Activated CD8-positive, alpha-beta memory T cell treated with anti-CD3 and anti-CD28 coated beads for 4 hours (primary cell): ENCODE measurements around the gene WDR87.

Source experiments
- DNase-seq, 2 donors: peaks; one replicate each; pipeline ENCODE4 v3.0.0-alpha.2; 2020; ENCODE audit warnings: low read depth in 2 of 2

The WDR87 gene

DNA sequence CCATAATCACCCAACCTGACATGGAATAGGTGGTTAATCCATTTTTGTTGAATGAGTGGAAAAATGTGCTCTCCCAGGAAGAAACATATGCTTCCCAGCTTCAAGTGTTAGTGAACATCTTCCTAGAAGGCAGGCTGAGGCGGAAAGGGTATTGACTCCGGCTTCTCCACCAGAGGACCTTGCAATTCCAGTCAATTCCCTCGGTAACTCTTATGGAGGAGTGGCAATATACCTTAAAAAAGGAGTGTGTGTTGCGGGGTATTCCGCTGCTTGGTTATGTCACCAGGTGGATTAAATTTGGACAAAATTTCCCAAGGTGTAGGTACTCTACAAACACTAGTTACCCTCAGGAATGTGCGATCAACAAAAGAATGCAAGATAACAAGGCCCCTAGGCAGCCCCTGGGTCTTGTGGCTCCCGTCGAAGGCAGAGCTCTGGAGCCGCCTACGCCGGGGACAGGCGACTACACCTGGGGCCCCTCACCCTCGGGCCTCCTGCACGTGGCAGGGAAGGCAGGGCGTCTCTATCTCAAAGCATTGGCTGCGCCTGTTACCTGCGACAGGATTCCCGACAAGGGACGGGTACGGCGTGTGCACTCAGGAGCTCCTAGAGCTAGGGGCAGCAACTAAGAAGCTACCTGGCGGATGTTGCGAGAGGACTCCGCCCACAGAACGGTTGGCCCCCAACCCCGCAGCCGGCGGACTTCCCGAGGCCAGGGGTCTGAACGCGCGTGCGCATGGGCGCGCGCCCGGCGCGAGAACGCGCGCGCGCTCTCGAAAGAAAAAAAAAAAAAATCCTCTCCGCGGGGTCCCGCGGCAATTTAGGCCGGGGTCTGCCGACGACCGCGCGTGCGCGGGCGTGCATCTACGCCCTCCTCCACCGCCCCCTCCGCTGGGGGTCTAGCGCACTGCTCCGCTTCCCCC, at the start of gene WDR87:
Gene WDR87 (minus strand): TSS at position 649 of the 923 bp plus-strand sequence. CDS start 8,355 bp downstream, outside the sequence.
- no peak for DNase-seq

DNA sequence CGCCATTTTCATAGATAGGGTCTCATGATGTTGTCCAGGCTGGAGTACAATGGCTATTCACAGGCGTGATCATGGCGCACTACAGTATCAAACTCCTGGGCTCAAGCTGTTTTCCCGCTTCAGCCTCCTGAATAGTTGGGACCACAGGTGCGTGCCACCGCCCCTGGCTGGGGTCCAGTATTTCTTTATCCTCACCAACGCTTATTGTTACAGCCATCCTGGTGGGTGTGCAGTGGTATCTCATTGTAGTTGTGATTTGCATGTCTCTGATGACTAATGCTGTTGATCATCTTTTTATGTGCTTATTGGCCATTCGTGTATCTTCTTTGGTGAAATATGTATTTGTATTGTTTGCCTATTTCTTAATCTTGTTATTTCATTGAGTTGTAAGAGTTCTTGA, 49.6 kb upstream of the WDR87 start:
- no peak for DNase-seq

DNA sequence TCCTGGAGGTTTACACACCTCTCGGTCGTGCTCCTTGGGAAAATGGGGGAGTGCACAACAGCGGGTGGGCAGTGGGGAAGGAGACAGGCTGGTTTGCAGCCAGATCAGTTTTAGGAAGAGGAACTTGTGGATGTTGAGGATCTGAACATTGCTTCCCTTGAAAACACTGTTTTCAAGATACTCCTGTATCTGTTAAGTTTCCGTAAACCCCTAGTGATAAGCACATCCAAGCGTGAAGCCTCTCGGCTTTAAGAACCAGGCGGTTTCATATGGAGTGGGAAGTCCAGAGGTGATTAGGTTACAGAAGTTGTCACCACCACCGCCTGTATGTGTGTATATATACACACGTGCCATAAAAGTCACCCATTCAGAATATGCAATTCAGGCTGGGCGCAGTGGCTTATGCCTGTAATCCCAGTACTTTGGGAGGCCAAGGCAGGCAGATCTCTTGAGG, 48.1 kb upstream of the WDR87 start:
- DNase-seq = no peak

DNA sequence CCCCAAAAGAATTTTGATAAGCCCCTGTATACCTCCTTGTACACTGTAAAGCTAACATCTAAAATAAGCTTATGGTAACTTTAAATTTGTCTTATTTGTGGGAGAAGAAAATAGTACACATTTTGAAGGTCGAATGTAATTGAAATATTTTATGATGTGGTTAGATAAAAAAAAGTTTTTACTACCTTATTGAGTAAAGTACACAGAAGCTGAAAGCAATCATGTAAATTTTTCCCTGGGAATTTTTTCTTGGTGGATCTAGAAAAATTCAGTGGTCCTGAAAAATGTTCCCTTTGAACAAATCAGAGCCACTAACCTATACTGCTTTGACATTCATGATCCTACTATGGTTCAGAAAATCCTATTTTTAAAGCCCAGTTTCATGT, 47.5 kb upstream of the WDR87 start:
- DNase-seq = no peak

DNA sequence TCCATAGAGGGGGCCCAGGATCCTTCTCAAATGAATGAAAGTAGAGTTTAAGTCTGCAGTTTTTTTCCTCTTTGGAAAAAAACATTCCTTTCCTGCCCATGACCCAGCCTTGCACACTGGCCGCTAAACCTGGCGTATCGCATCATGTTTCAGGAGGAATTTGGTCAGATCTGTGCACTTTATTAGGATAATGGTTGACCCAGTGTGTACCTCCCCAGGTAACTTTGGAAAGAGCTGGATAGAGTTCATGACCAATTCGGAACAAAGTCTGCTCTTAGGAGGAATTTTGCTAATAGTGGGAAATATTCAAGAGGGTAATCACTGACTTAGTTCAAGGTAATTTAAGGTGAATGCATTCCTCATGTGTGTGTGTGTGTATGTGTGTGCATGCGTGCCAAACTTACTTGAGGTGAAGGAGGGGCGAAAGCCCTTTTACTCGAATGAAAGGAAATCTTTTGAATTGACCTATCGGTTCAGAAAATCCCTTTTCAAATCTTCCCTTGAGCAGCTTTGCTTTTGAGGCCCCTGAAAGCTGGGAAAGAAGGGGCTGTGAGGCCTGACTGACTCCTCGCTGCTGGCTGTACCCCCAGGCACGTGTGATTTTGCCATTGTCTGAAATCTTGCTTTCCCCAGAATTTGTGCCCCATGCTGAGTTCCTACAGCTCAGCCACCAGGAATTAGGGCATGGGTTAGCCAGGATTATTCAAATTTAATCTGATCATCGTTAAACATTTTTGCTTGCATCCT, 47.0 kb upstream of the WDR87 start:
- no peak for DNase-seq

DNA sequence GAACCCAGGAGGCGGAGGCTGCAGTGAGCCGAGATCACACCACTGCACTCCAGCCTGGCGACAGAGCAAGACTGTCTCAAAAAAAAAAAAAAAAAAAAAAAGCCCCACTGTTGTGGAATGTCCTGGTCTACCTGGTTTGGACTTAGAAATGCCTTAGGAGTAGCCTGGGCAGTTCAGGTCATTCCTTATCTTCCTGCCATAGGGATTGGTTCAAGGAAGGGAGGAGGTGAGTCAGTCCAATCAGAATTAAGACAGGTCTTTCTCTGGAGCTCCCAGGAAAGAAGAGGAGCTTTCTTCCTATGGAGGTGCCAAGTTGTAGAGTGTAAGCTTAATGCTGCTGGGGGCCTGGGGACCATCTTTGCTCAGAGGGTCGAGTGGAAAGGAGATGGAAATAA, 45.4 kb upstream of the WDR87 start:
- no peak for DNase-seq

DNA sequence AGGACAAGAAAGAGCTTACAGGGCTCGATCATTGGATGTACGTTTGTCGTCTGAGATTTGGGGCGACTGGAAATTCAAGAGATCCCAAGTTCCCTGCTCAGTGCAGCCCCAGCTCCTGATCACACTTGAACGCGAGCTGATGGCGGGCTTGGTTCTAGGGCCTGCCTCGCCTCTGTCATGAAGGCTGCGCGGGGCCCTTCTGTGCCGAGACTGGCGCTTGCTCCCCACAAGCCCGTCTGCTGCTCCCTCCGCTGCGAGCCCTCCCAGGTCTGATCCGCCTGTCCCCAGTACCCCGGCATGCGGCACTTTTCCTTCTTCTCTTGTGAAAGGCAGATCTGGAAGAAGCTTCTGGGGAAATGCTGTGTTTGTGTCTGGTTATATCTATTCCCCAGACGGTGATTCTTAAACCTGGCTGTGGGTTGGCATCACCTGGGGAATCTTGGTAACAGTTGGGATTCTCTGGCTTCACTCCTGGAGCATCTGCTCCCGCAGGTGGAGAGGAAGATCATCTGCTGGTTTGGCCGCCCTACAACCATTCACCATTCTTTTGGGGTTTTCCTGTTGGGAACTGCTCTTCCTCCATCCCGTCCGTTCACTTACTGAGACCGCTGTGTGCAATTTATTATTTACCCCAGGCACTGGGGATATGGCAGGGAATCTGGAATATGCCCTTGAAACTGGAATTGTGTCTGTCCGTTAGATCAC, 44.2 kb upstream of the WDR87 start:
- no peak for DNase-seq

DNA sequence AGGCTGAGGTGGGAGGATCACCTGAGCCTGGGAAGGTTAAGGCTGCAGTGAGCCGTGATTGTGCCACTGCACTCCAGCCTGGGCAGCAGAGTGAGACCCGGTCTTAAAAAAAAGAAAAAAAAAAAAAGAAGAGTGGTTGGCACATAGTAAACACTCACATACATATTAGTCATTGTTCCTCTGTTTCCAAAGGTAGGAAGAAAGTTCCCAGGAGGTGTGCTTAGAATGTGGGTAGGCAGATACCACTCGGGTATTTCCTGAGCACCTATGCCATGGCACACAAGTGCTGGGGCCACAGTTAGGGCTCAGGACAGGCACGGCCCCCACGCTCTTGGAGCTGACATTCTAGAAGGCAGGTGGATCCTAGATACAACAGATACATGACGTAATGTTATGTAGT, 42.0 kb upstream of the WDR87 start:
- no peak for DNase-seq

DNA sequence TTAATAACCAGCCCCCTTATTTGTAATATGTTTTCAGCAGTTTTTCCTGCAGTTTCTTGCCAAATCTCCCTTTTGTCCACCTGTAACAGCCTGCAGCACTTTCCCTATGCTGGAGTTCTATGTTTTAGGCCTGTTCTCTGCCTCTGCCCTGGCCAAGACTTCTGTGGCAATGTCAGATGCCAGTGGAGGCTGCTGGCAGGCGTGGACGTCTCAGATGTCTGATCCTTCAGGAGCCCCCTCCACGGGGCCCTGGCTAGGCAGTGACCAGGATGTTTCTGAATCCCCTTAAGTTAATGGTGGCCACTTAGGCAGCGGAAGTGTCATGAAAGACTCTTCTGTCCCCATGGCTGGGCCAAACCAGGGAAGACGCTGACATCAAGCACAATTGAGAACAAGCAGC, 41.4 kb upstream of the WDR87 start:
- DNase-seq = no peak

DNA sequence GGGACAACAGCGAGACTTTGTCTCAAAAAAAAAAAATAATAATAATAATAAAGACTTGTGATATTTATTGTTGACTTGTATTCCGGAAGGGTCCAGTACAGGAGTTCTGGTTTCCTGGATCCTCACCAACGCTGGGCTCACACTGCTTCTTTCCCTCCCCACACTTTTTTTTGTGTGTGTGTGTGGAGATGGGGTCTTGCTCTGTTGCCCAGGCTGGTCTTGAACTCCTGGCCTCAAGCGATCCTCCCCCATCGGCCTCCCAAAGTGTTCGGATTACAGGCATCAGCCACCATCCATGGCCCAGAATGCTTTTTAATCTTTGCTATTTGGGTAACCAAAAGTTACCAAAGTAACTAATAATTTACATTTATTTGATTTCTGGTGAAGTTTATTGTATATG, 39.7 kb upstream of the WDR87 start:
- no peak for DNase-seq

DNA sequence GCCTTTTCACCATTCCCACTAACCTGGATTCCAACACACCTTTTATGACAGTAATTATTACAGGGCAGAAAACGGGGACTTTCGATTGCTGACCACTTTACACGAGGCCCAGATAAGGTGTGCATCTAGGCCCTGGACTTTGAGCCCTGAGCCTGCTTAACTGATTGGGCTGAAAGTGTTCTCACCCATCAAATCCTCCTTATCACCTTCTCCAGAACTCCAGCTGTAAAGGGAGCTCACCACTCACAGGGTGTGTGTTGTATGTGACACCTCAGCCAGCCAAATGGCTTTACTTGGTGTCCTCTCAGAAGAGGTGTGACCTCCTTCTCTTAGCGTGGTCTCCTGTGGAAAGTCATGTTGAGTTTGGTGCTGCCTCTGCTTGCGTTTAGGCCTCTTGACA, 37.1 kb upstream of the WDR87 start:
- DNase-seq = no peak

DNA sequence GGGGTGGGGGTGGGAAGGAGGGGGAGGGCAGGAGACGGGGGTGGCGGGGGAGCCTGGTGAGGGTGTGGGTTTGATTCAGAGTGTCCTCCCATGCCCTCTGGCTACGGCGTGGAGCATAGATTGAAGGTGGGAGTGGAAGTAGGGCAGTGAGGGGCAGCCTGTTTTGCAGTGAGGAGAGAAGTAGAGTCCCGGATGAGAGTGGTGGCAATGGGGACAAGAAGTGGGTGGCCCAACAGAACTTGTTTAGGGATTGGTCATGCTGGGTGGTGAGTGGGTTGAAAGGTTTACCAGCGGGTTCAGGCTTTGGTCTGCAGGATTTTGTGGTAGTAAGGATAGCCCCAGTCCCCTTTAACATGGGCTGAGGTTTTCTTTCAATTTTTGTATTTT, 36.1 kb upstream of the WDR87 start:
- no peak for DNase-seq

DNA sequence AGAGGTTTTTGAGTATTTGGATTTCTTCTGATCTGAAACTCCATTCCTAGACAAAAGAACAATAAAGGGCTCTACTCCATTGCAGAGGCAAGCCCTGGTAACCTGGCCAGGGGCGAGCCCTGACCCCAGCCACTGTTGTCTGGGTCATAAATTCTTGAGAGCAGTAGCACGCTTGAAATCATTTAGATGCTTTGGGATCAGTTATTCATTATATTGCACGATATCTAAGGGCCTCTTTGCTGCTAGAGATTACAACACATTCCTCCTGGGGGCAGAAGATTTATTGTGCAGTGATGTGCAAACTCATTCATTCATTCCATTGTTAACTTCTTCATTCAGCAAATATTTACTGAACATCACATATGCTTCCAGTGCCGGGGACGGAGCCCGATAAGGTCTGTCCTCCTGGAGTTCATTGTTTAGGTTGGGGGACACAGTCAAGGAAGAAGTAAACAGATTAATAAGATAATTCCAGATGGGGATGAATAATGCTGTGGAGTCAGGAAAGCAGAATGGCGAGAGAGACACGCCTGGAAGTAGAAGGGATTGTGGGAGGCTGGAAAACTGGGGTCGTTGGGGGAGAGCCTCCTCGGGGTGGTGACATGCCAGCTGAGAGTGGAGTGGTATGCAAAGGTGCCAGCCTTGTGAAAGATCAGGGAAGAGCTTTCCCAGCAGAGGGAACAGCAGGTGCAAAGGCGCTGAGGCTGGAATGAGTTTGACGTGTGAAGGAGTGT, 35.6 kb upstream of the WDR87 start:
- DNase-seq = no peak

DNA sequence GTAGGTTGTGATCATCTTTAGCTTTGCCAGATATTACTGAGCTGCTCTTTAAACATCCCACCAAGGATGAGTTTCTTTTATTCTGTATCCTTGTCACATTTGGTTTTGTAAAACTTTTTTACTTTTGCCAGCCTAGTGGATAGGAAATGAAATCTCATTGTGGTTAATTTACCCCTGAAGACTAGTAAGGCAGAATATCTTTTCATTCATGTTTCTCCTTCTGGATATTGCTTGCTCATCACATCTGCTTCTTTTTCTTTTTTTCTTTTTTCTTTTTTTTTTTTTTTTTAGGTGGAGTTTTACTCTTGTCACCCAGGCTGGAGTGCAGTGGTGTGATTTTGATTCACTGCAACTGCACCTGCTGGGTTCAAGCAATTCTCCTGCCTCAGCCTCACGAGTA, 32.0 kb upstream of the WDR87 start:
- DNase-seq = no peak

DNA sequence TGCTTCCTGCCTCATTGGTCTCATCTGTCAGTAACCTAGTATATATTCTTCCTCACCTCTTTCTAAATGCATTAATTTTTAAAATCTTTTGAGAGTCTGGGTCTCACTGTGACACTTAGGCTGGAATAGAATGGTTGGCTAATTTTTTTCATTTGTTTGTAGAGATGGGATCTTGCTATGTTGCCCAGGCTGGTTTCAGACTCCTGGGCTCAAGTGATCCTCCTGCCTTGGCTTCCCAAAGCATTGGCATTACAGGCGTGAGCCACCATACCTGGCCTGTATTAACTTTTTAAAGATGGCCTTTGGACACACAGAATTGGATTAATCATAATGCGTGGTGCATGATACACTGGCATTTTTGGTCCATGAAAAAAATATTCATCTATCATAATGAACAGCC, 30.5 kb upstream of the WDR87 start:
- no peak for DNase-seq

DNA sequence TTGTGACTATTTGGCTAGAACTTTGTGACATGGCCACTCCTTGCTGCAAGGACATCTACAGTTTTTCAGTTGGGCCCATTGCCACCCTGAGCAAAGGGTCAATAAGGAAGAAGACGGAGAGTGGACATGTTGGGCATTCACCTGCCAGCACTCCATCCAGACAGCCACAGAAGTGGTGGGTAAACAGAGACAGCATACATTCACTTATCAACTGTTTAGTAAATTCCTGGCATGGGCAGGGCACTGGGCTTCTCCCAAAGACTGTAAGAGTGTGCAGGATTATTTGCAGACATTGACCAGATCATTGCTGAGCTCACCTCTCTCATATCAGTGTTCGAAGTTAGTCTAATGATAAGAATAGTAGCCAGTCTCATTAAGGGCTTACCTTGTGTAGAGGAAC, 29.8 kb upstream of the WDR87 start:
- DNase-seq = no peak

DNA sequence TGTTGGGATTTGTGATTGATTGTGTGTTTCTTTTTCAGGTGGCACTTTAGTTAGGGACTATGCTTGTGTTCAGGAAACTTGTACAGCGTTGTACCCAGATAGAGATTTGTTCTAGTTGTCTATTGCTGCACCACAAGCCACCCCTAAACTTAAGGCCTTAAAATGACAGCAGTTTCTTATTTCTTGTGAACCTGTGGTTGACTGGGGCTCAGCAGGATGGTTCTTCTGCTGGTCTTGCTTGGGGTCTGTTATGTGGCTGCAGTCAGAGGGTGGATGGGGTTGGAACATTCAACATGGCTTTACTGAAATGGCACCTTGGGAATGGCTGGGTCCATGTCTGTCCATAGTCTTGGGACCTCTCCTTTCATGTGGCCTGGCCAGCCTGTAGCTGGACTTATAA, 28.9 kb upstream of the WDR87 start:
- no peak for DNase-seq

DNA sequence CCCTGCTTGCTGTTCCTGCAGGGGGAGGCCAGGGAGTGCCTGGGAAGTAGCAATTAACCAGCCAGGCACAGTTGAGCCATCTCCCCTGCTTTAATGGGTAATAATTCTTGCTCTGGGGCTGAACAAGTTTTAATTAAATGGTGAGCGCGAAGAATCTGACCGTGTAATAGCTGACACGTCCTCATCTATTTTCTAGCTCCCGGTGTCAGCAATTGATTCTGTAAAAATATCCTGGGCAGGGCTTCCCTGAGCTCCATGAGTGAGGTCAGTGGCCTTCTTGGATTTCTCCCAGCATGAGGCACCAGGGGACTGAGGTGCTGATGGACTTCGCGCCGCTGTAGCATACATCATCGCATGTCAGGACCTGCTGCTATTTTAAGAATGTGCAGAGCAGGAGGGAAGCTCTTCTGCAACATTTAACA, 27.6 kb upstream of the WDR87 start:
- no peak for DNase-seq

DNA sequence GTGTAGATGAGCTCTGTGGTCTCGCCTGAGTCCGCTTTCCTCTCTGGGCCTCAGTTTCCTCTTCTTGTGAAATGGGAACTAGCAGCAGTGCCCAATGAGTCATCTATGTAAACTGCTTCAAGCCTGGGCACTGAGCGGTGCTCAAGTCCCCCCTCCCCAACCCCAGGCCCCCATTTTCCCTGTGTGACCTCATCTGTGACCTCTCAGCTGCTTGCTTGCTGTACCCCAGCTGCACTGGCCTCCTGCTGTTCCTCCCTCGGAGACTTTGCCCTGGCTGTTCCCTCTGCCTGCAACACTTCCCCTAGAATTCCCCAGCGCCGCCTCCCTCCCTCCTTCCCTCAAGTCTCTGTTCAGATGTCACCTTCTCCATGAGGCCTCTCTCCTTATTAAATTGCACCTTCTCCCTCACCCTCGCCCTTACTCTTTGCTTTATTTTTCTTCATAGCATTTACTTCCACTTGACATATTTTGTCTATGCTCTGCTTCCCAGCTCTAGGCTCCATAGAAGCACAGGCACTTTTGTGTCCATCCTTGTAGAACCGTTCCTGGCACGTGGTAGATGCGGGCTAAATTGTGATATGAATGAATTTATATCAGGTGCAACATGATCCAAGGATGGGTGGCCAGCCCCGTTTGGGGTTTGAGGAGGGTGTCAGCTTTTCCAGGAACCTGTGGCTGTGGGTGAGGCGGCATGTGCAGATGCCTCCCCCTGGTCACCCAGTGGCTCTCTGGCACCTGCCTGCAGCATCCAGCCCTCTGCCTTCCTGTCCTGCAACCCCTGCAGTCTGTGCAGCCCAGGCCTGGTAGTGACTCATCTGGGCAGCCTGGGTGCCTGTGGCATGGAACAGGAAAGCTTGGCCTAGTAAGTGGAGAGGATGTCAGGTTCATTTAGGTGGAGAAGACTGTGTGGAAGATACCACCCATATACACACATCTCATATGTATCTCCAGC, 26.9 kb upstream of the WDR87 start:
- DNase-seq = no peak

DNA sequence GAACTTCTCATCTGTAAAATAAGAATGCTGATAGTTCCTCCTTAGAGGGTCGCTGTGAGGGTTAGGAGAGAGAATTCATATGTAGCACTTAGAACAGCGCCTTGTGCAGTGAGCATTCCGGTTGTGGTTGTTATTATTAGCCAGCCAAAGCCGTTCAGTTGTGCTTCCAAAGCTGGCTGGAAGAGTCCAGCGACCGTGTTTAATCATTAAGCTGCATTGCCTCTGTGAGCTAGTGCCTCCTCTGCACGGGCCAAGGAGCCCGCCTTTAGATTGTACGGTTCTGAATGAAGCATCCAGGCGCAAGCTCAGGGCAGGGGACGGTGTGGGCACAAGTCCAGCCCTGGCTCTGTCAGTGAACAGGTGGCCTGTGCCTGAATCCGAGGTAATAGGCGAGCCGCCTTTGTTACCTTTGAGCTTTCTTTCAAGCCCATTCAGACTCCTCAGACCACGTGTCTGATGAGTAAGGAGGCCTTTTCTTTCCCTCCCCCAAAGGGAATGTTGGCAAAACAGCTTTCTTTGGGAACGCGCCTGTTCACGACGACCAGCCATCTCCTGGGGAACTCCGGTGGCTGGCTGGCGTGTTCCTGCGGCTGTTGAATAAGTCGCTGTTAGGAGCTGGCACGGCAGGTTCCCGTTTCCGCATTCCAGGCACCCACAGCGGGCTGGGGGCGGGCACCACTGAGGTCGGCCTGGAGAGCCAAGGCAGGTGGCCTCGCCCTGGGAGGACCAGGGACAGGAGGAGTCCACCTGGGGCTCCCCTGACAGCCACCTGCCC, 25.7 kb upstream of the WDR87 start:
- no peak for DNase-seq
